GM12873 (cell line): ENCODE measurements around the gene ZFAND6.

Experiments used
- TF ChIP-seq, protein P1 (sequence below): IDR thresholded peaks from 2 replicates; pipeline ENCODE4 v1.5.1; 2012; ENCODE audit warnings: low read depth, mild to moderate bottlenecking, moderate library complexity, low read length, control low read depth; ENCODE audit not compliant: insufficient read depth; ENCODE audit errors: missing control alignments

Gene ZFAND6

DNA sequence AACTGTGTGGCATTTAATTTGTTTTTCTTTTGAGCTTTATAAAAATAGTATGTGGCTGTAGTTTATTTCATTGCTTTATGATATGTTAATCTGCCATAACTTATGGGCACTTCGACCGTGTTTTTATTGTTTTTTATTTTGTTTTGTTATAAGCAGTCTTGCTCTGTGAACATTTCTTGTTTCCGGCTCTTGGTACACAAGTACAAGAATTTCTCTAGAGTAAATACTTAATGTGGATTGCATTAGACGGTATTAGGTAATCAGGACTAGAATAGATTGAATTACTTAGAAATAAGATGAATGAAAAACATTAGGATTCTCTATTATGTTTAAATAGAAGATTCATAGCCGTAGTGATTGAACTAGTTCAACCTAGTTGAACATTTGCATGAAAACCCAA, 2.1 kb downstream of the ZFAND6 start:
- TF ChIP-seq, protein P1, sequence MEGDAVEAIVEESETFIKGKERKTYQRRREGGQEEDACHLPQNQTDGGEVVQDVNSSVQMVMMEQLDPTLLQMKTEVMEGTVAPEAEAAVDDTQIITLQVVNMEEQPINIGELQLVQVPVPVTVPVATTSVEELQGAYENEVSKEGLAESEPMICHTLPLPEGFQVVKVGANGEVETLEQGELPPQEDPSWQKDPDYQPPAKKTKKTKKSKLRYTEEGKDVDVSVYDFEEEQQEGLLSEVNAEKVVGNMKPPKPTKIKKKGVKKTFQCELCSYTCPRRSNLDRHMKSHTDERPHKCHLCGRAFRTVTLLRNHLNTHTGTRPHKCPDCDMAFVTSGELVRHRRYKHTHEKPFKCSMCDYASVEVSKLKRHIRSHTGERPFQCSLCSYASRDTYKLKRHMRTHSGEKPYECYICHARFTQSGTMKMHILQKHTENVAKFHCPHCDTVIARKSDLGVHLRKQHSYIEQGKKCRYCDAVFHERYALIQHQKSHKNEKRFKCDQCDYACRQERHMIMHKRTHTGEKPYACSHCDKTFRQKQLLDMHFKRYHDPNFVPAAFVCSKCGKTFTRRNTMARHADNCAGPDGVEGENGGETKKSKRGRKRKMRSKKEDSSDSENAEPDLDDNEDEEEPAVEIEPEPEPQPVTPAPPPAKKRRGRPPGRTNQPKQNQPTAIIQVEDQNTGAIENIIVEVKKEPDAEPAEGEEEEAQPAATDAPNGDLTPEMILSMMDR, result no peak

DNA sequence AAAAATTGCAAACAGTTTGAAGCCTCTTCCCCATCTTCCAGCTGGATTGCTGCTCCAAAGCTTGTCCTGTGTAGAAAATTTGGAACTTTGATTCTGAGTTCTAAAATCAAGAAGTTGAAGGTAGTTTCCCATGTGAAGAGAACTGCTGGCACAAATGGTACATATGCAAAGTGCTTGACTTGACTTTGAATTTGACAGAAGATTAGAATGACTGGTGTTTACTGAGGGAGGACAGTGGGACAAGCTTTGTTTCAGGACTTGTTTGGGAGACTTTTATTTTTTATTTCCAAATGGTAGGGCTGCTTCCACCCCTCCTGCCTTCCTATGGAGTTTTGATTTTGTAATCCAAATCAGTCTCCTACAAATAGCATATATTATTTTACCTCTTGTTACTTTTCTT, 7.4 kb downstream of the ZFAND6 start:
- TF ChIP-seq, protein P1, result no peak

DNA sequence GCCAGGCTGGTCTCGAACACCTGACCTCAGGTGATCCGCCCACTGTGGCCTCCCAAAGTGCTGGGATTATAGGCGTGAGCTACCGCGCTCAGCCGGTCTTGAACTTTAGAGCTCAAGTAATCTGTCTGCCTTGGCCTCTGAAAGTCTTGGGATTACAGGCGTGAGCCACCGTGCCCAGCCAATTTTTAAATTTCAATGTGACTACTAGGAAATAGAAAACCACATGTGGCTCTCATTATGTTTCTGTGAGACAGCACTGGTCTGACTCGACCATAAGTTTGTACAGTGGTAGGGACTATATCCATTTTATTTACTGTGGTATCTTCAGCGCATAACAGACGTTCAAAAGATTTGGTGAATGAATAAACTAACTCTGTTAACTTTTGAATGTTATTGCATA, 9.1 kb downstream of the ZFAND6 start:
- TF ChIP-seq, protein P1, result no peak

DNA sequence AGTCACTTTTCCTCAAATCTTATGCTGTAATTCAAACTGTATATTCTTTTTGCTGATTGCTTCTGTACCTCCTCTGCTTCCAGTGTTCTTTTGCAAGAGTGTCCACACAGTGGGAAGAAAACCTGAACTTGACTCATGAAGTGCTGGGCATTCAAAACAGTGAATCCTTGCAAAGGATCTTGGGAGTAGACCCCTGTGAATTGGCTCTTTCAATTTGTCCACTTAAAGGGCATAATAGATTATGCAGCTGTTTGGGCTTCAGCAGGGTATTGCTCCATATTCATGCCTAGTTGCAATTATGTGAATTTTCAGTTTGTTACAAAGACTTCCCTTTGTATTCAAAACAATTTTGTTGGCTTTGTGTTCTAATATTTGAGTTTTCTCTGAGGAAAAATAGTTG, 11.4 kb downstream of the ZFAND6 start:
- TF ChIP-seq, protein P1, result no peak

DNA sequence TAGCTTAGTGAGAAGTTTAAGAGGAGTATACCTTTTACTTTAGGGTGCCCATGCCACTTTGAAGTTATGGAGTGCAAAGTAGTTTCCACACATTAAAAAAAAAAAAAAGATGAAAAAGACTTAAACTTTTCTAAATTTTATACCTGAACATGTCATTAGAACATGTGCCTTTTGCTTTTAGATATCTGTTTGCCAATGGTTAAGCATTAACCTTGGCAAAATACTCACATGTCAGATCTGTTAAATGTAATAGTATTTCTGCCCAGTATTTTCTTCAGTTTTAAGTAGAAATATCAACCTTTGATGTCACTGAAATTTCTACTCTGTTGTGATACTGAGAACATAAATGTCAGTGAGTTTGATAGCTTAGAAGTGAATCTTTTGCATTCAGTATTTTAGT, 12.2 kb downstream of the ZFAND6 start:
- TF ChIP-seq, protein P1, result no peak

DNA sequence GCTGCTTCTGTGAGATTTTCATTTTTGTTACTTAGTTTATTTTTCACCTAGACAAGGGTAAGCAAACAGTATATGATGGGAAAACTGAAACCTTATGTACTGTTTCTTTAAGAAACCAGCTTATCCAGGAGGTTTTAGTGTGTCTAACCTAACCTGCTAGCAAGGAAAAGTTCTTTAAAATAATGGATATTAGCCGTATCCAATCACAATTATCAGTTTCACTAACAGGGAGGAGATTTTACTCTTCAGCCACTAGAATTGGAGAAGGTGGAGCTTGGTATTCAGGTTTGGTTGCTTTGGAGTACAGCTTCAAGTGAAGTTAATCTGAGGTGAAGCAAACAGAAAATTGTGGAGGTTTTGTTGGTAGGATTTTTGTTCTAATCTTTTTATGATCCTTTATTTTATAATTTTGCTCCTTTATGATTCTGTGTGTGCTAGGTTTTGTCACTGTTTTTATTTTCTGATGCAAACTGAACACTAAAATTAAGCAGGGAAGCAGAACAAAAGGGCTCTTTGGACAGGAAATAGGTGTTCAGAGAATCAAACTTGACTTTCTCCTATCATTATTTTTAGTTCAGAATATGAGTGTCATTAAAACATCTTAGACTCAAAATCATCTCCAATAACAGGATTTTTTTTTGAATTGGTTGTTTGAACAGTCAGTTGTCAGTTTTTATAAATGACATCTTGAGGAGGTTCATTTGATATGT, 13.0 kb downstream of the ZFAND6 start:
- TF ChIP-seq, protein P1, result no peak

DNA sequence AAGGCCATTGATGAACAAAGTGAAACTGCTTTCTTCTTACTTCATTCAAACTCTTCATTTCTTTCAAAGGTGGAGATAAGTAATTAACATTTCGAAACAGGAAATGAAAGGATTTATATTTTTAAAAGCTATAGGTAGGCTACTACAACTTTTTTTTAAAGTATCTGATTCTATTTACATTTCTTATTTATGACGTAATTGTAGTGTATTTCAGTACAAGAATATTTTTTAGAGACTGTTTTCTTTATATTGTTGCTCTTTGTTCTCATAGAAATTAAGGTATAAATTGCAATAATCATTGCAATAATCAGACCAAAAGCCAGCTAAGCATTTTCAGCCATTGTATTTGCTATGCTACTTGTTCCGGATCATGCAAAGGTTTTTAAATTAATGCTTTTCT, 13.7 kb downstream of the ZFAND6 start:
- TF ChIP-seq, protein P1, result no peak
